ENCODE measurements around the gene OCRL.

GRCh38 chrX:129636175-129636681, 96.2 kb downstream of the OCRL start:
- TF ChIP-seq REST (IDR thresholded peaks at IDR 0.05; ENCODE audit: insufficient read depth in 1 of 2, low read depth in 2 of 2, low read length in 2 of 2) = no peak
- no peak for TF ChIP-seq SIN3A (IDR thresholded peaks at IDR 0.05; ENCODE audit: borderline replicate concordance, insufficient read depth, low read length)
- no peak for TF ChIP-seq TAF1 (IDR thresholded peaks at IDR 0.05; ENCODE audit: borderline replicate concordance, insufficient read depth, low read length)
- TF ChIP-seq POLR2AphosphoS5 (IDR thresholded peaks at IDR 0.05; ENCODE audit: low read depth, low read length) = no peak
